ENCODE data around the gene FUZ.

DNA sequence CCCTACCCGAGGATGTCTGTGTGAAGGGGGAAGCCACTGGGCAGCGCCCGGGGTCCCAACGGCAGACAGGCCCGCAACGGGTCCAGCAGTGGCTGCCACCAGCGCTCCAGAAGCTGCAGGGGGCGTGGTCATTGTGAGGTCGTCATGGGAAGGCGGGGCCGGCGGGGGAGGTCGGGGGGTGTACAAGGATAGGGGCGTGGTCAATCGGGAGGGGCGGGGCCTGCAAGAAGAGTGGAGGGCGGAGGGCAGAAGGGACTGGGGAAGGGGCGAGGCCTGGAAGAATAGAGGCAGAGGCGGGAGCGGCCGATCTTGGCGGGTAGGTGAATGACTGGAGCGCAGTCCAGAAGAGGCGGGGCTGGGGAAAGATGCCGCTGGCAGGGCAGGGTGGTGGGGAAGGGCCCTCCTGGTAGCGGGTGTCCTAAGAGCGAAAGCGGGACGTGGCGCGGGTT, 4.4 kb downstream of the FUZ start:
- TF ChIP-seq POLR2AphosphoS5 (IDR thresholded peaks at IDR 0.05; ENCODE audit: borderline replicate concordance, low read depth, low read length) = no peak
- TF ChIP-seq EZH2 (IDR thresholded peaks at IDR 0.05) = no peak
